HG02973 (cell line): ENCODE data around the gene PLD1.

Experiments
- ATAC-seq: cut with Tn5 transposase; IDR thresholded peaks from one replicate; pipeline ENCODE4 v1.9.1; 2021; ENCODE audit warnings: moderate library complexity; ENCODE audit not compliant: unreplicated experiment

Gene PLD1

DNA sequence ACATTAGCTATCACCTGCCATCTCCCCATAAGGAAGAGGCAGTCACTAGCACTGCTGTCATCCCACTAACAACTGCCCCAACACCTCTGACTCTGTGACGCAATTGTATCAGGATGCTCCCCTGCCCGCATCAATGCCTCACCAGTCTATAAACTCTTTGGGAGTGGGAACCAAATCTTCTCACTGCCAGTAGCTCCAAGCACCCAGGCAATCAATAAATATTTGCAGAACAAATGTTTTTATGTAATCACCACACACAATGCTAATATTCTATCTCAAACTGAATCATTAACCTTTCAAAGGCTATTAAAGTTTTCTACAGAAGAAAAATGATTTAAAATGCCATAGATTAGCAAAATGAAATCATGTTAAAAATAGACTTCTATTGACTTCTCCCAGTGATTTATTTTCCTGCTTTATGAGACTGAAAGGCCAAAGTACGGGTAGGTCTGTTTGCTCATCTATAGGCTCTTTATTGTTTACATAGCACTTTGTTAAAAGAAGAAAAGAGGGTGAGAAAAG lies 131.3 kb downstream of the PLD1 start:
- ATAC-seq = no peak

DNA sequence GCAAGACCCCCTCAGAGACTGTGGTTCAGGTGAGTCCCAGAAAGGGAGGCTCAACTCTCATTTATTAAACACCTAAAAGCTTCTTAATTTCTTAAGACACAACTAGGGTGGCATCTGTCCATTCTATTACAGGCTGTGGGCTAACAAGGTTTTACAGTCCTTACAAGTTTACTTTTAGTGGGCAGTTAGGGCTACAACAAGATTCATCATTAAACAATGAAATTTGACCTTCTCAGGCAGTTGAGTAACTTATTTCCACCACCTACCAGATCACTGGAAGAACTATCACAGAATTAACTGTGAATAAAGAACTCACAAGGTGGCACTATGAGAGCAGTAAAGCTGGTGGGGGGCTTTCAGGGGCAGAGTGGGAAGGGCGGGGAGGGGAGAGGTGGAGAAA lies 132.6 kb downstream of the PLD1 start:
- no peak for ATAC-seq

GRCh38 chr3:171676601-171677175 lies 133.6 kb downstream of the PLD1 start:
- ATAC-seq = no peak

- ATAC-seq = no peak
Observed at GRCh38 chr3:171673951-171674350, 136.3 kb downstream of the PLD1 start.

GRCh38 chr3:171672538-171672937 lies 137.7 kb downstream of the PLD1 start:
- no peak for ATAC-seq

DNA sequence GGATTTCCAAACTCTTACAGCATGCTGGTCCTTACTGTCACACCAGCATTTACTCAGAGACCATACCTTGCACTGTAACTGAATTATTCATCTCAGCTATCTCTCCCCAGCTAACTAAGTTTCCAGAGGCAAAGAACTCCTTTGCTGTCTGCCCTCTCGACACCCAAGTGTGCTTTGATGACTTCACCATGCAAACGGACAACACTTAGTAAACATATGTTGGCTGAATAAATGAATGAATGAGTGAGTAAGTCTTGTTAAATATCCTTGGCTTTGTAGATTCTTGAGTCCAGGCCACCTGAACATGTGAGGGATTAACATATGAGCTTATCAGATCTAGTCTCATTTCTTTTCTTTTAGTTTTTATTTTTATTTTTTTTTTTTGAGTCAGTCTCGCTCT lies 138.2 kb downstream of the PLD1 start:
- no peak for ATAC-seq

- no peak for ATAC-seq
Observed at GRCh38 chr3:171671709-171672108, 138.6 kb downstream of the PLD1 start.

GRCh38 chr3:171666516-171666915 lies 143.8 kb downstream of the PLD1 start:
- no peak for ATAC-seq

DNA sequence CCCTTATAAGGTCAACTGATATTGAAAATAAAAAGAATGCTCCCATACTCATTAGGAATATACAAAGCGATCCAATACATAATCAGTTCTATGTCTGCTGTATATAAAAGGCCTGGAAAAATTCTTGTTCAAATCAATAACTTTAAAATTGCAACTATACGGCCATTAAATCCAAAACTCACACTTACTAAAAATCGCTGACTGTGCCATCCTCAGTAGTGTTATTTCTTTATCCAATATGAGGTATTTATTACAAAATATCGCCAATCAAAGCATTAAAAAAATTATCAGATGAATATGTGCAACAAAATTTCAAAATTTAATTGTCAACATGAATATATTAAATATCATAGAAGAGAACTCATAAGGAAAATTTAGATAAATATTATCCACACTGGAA lies 146.5 kb downstream of the PLD1 start:
- ATAC-seq = no peak

GRCh38 chr3:171661484-171661883 lies 148.8 kb downstream of the PLD1 start:
- ATAC-seq = no peak

- ATAC-seq = no peak
Observed at GRCh38 chr3:171660188-171660587, 150.1 kb downstream of the PLD1 start.

DNA sequence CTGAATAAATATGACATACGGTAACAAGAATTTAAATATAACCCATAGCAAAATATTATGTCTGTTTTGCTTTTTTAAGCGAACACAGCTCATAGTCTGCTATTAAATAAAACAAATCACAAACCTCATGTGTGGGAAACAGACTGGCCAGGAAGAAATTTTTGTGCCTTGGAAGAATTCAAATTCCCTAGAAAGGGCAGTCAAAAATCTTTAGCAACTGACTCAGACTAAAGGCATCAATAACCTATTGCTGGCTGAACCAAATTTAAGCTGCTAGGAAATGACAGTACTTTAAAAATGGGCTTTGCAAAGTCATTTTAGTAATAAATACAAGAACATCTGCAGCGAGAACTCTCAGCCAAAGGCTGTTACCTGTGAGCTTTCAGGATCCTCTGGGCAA lies 151.4 kb downstream of the PLD1 start:
- no peak for ATAC-seq

GRCh38 chr3:171654809-171655208 lies 155.5 kb downstream of the PLD1 start:
- ATAC-seq = no peak

DNA sequence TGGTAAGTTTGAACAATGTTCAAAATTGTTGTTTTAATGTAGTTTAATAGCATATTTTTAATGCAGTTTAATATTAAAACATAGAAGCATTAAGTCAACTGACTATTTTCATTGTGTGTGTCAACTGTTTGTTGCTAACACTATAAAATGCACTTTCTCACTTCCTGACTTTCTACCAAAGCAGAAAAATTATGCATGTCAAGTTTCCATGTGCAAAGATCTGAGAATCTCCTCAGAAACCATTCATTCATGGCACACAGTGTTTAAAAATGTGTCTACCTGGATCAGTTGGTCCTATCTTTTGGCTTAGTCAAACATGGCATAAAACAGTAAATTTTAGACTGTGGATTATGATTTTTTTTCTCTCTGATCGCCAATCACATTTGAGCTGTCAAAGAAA lies 156.0 kb downstream of the PLD1 start:
- no peak for ATAC-seq

DNA sequence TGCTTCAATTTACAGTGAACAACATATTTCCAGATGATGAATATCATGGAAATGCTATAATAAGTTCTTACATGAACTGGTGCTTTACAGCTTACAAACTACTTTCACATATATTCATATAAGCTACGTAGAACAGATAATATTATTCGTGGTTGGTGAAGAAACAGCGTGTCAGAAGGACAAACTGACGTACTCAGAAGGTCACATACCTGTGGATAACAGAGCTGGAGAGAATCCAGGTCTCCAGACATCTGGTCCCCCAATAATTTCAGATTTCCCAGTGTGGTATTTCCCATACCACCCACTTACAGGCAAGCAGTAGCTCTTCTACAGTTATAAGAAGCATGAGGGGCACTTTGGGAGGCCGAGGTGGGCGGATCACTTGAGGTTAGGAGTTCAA lies 156.6 kb downstream of the PLD1 start:
- no peak for ATAC-seq

- no peak for ATAC-seq
Observed at GRCh38 chr3:171652932-171653331, 157.4 kb downstream of the PLD1 start.

- ATAC-seq = no peak
Observed at GRCh38 chr3:171649911-171650592, 160.2 kb downstream of the PLD1 start.

- no peak for ATAC-seq
Observed at GRCh38 chr3:171649267-171649666, 161.0 kb downstream of the PLD1 start.

GRCh38 chr3:171648069-171648468 lies 162.2 kb downstream of the PLD1 start:
- no peak for ATAC-seq

DNA sequence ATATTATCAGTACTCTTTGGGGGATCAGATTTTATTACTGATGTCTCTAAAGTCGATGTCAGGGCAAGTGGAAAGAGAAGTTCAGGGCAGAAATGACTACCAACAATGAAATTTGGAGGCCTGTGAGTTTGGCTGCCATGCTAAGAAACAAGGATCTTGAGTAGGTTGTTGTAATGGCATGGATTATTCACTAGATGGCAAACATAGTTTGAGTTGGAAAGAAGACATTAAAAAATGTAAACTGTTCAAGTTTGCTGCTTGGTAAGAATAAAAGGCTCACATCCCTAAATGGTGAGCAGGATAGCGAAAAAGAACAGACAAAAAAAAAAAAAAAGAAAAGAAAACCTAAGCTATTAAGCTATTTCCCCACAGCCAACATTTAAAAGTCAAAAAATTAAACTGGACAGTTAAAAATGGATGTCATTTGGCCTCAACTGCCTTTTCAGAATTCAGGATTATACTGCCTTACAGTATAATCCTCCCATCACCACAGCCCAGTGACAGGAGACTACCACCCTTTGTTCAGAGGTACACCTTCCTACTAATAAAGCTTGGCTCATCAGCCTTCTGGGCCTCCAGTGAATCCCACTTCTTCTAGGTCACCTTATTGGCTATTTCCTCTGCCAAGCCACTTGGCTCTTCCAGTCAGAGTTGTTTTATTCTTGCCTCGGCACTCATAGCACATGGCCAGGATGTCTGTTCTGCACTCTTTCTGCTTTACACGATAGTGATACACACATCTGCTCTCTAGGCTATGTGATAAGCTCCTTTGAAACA lies 163.7 kb downstream of the PLD1 start:
- ATAC-seq = peak; percentile 50

DNA sequence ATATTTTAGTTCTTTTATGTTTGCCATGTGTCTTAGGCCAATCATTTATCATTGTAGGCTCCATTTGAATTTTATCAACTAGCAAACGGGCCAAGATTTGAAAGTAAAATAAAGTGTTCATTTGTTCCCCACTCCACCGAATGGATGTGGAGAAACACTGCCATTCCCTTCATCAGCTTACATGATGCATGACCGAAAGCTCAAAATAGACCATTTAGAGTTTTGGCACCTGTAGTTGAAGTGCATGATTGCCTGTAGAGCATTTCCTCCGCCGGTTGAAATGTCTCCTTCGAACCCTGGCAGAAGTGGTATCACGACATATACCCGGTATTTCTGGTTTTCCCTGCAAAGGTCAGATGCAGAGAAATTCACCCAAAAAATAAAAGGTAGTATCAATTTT lies 165.6 kb downstream of the PLD1 start:
- ATAC-seq = no peak

GRCh38 chr3:171643681-171644080 lies 166.6 kb downstream of the PLD1 start:
- no peak for ATAC-seq
